Small intestine (tissue), 7 donors: ENCODE data around the gene PDGFA. TPM values are rescaled to one million over a fixed set of nuclear protein-coding genes. Genes with fewer than 3 reads are reported as not detected.
"Not testable (repeated sequence)": the region's sequence is repeated elsewhere in the genome, so short reads cannot be mapped to it uniquely, and the experiment has no call there.

Experiments used
- DNase-seq, 2 donors: peaks; one replicate each; pipeline versions ENCODE4 v3.0.0 to v3.0.0-alpha.2; 2013
- FAIRE-seq: peaks from 2 replicates; lab custom pipeline; 2012; peaks lifted over from hg19 to GRCh38; lab: Jason Lieb, UNC
- H3K27ac ChIP-seq, 3 donors: one replicate each; pipeline ENCODE4 v1.5.1; 2013; ENCODE audit warnings: low read length in 2 of 3, mild to moderate bottlenecking in 2 of 3, control low read depth in 1 of 3, inconsistent platforms in 1 of 3, low read depth in 1 of 3, moderate library complexity in 1 of 3
- H3K27me3 ChIP-seq, 3 donors: one replicate each; pipeline ENCODE4 v1.6.1; 2013; ENCODE audit warnings: low read length in 3 of 3, inconsistent platforms in 1 of 3; ENCODE audit not compliant: control insufficient read depth in 3 of 3, insufficient read depth in 3 of 3
- H3K36me3 ChIP-seq, 3 donors: one replicate each; pipeline ENCODE4 v1.6.1; 2013; ENCODE audit warnings: low read length in 3 of 3, inconsistent platforms in 1 of 3, low read depth in 1 of 3, mild to moderate bottlenecking in 1 of 3, moderate library complexity in 1 of 3; ENCODE audit not compliant: control insufficient read depth in 3 of 3, insufficient read depth in 2 of 3
- H3K4me1 ChIP-seq, 3 donors: one replicate each; pipeline ENCODE4 v1.6.1; 2013; ENCODE audit warnings: low read length in 2 of 3, inconsistent platforms in 1 of 3, low read depth in 1 of 3, mild to moderate bottlenecking in 1 of 3, moderate library complexity in 1 of 3; ENCODE audit not compliant: control insufficient read depth in 3 of 3, insufficient read depth in 2 of 3
- H3K4me3 ChIP-seq, 3 donors: one replicate each; pipeline ENCODE4 v1.5.1; 2013; ENCODE audit warnings: low read length in 3 of 3, control low read depth in 1 of 3, inconsistent platforms in 1 of 3, low read depth in 1 of 3, mild to moderate bottlenecking in 1 of 3, moderate library complexity in 1 of 3
- H3K9me3 ChIP-seq, 2 donors: one replicate each; pipeline ENCODE4 v1.6.1; 2013; ENCODE audit warnings: low read depth in 1 of 2, low read length in 1 of 2; ENCODE audit not compliant: control insufficient read depth in 2 of 2, insufficient read depth in 1 of 2
- WGBS, 3 donors: extraction: QIAGEN DNeasy Blood & Tissue Kit; methylation state at CpG; one replicate each; pipeline ENCODE4 v1.1.7; 2013; 5-methylcytosine and 5-hydroxymethylcytosine counted together
- polyA plus RNA-seq, 4 donors: library from polyadenylated mRNA; stranded (reverse) in 3 of 4; unstranded in 1 of 4; fragments of 200-250 nt in 3 of 4; fragments of 120-200 nt in 1 of 4; gene quantifications; one replicate each; pipeline versions ENCODE4 v1.2.1 to v1.2.3, GENCODE V29; 2013
- donor health status: healthy with polysubstance abuse.
- donor health status: control.
- donor health status: control.
- donor health status: Bipolar disorder and iron deficiency.
- donor health status: healthy.

PDGFA gene
- polyA plus RNA-seq, 4 donors, result 17.4 to 107 (median 32.4) TPM

GRCh38 chr7:555551-556160 is 36.0 kb upstream of the PDGFA start:
- Histone ChIP-seq H3K4me3 (no peak overlapping the region), H3K9me3 (peaks cover 0 to 8% of the 10 kb centered on the region in 2 donors), H3K4me1 (peaks cover 0 to 19% (median 0%) of the 10 kb centered on the region in 3 donors), H3K36me3 (peaks cover 0 to 56% (median 0%) of the 10 kb centered on the region in 3 donors), H3K27me3 (no peaks in the 10 kb centered on the region), H3K27ac (no peak overlapping the region)
- 90 to 94% (median 93%) methylated on average over 16 to 18 of the region's 18 CpGs for WGBS, 3 donors
- DNase-seq, result no peak
- no peak for FAIRE-seq

GRCh38 chr7:553636-554111 is 34.0 kb upstream of the PDGFA start:
- H3K4me3 ChIP-seq, result no peak overlapping the region
- peak overlapping the region in 1 of 3 donors; percentile 43 for H3K27ac ChIP-seq
- FAIRE-seq (no peak), DNase-seq (peak in 1 of 2 donors; percentile 77)
- H3K36me3 ChIP-seq, result peaks cover 0 to 51% (median 0%) of the 10 kb centered on the region in 3 donors
- H3K9me3 ChIP-seq, result peaks cover 0 to 8% of the 10 kb centered on the region in 2 donors
- H3K4me1 ChIP-seq, result peaks cover 0 to 32% (median 0%) of the 10 kb centered on the region in 3 donors
- no peaks in the 10 kb centered on the region for H3K27me3 ChIP-seq
- 56 to 65% (median 63%) methylated on average over 18 of the region's 18 CpGs for WGBS, 3 donors

- Histone ChIP-seq H3K4me1 (peaks cover 0 to 38% (median 0%) of the 10 kb centered on the region in 3 donors), H3K4me3 (no peak overlapping the region), H3K27ac (peak overlapping the region in 1 of 3 donors; percentile 43), H3K36me3 (peaks cover 0 to 52% (median 0%) of the 10 kb centered on the region in 3 donors), H3K9me3 (peaks cover 0 to 8% of the 10 kb centered on the region in 2 donors), H3K27me3 (no peaks in the 10 kb centered on the region)
- no peak for FAIRE-seq
- DNase-seq, result peak; percentile 26 to 85
- 19 to 64% (median 38%) methylated on average over 44 of the region's 44 CpGs for WGBS, 3 donors
Measured at GRCh38 chr7:552868-553635, 33.4 kb upstream of the PDGFA start.

- H3K27me3 ChIP-seq, H3K9me3 ChIP-seq, H3K27ac ChIP-seq, H3K4me3 ChIP-seq, FAIRE-seq, DNase-seq: not testable (repeated sequence)
- Histone ChIP-seq H3K4me1 (peaks cover 0 to 38% (median 0%) of the 10 kb centered on the region in 3 donors), H3K36me3 (peaks cover 0 to 46% (median 0%) of the 10 kb centered on the region in 3 donors)
- 60 to 80% (median 67%) methylated on average over 32 of the region's 32 CpGs for WGBS, 3 donors
Measured at GRCh38 chr7:552151-552867, 32.7 kb upstream of the PDGFA start.

- peaks cover 0 to 38% (median 0%) of the 10 kb centered on the region in 3 donors for H3K4me1 ChIP-seq
- not testable (repeated sequence) for H3K27ac ChIP-seq, H3K4me3 ChIP-seq, DNase-seq, FAIRE-seq, H3K9me3 ChIP-seq, H3K27me3 ChIP-seq
- peaks cover 0 to 40% (median 0%) of the 10 kb centered on the region in 3 donors for H3K36me3 ChIP-seq
- 91 to 94% (median 93%) methylated on average over 9 of the region's 9 CpGs for WGBS, 3 donors
Measured at GRCh38 chr7:551615-551970, 31.9 kb upstream of the PDGFA start.

GRCh38 chr7:550881-551614 is 31.4 kb upstream of the PDGFA start:
- Histone ChIP-seq H3K27ac (no peak overlapping the region), H3K9me3 (peaks cover 0 to 3% of the 10 kb centered on the region in 2 donors), H3K4me3 (no peak overlapping the region), H3K36me3 (peaks cover 0 to 37% (median 0%) of the 10 kb centered on the region in 3 donors), H3K27me3 (no peaks in the 10 kb centered on the region), H3K4me1 (peaks cover 0 to 38% (median 0%) of the 10 kb centered on the region in 3 donors)
- WGBS, 3 donors, result 93 to 95% (median 94%) methylated on average over 10 to 19 of the region's 19 CpGs
- no peak for FAIRE-seq
- no peak for DNase-seq

- Histone ChIP-seq H3K36me3 (peaks cover 0 to 30% (median 0%) of the 10 kb centered on the region in 3 donors), H3K27ac (peak overlapping the region in 1 of 3 donors; percentile 71), H3K4me3 (no peak overlapping the region), H3K27me3 (no peaks in the 10 kb centered on the region), H3K9me3 (peaks cover 0 to 8% of the 10 kb centered on the region in 2 donors), H3K4me1 (peaks cover 0 to 38% (median 0%) of the 10 kb centered on the region in 3 donors)
- FAIRE-seq (no peak), DNase-seq (no peak)
- 92 to 95% (median 93%) methylated on average over 30 to 31 of the region's 31 CpGs for WGBS, 3 donors
Measured at GRCh38 chr7:549891-550625, 30.4 kb upstream of the PDGFA start.
